GM21528 (cell line): ENCODE data around the gene SHROOM3.
A peak's percentile ranks its signal among the peaks of the same experiment; 100 is the strongest.

ENCODE experiments used
- ATAC-seq: cut with Tn5 transposase; IDR thresholded peaks from one replicate; pipeline ENCODE4 v1.9.1; 2021; ENCODE audit warnings: mild to moderate bottlenecking, moderate library complexity; ENCODE audit not compliant: unreplicated experiment, low FRiP score

Gene SHROOM3

GRCh38 chr4:76489686-76490161, 54.7 kb downstream of the SHROOM3 start:
- no peak for ATAC-seq

- no peak for ATAC-seq
Observed at GRCh38 chr4:76492055-76492454, 57.0 kb downstream of the SHROOM3 start.

- ATAC-seq = no peak
Observed at GRCh38 chr4:76494243-76494642, 59.2 kb downstream of the SHROOM3 start.

- no peak for ATAC-seq
Observed at GRCh38 chr4:76494871-76495590, 60.0 kb downstream of the SHROOM3 start.

GRCh38 chr4:76498550-76498949, 63.5 kb downstream of the SHROOM3 start:
- no peak for ATAC-seq

- peak; percentile 67 for ATAC-seq
Observed at GRCh38 chr4:76499461-76499860, 64.4 kb downstream of the SHROOM3 start.

GRCh38 chr4:76502886-76503285, 67.9 kb downstream of the SHROOM3 start:
- no peak for ATAC-seq

- ATAC-seq = no peak
Observed at GRCh38 chr4:76504613-76505465, 69.8 kb downstream of the SHROOM3 start.

- ATAC-seq = no peak
Observed at GRCh38 chr4:76511947-76512346, 76.9 kb downstream of the SHROOM3 start.

GRCh38 chr4:76513482-76513881, 78.5 kb downstream of the SHROOM3 start:
- no peak for ATAC-seq

GRCh38 chr4:76514087-76514486, 79.1 kb downstream of the SHROOM3 start:
- no peak for ATAC-seq

- no peak for ATAC-seq
Observed at GRCh38 chr4:76515975-76516843, 81.2 kb downstream of the SHROOM3 start.

GRCh38 chr4:76518241-76518640, 83.2 kb downstream of the SHROOM3 start:
- no peak for ATAC-seq

GRCh38 chr4:76523593-76523992, 88.6 kb downstream of the SHROOM3 start:
- no peak for ATAC-seq

- ATAC-seq = no peak
Observed at GRCh38 chr4:76525751-76526150, 90.7 kb downstream of the SHROOM3 start.

GRCh38 chr4:76526585-76526990, 91.6 kb downstream of the SHROOM3 start:
- no peak for ATAC-seq

- ATAC-seq = no peak
Observed at GRCh38 chr4:76527666-76528065, 92.6 kb downstream of the SHROOM3 start.

- ATAC-seq = no peak
Observed at GRCh38 chr4:76531597-76531996, 96.6 kb downstream of the SHROOM3 start.

- no peak for ATAC-seq
Observed at GRCh38 chr4:76532805-76533204, 97.8 kb downstream of the SHROOM3 start.

GRCh38 chr4:76533314-76533713, 98.3 kb downstream of the SHROOM3 start:
- no peak for ATAC-seq
